ENCODE results near the gene KRT77. TPM values are rescaled to one million over a fixed set of nuclear protein-coding genes. Genes with fewer than 3 reads are reported as not detected.

KRT77 gene
- total RNA-seq, 2 donors from 2014 or later = not detected

GRCh38 chr12:52708010-52708409 is 4.7 kb upstream of the KRT77 start:
- H3K4me1 Mint-ChIP-seq = peaks cover 4% of the 10 kb centered on the region
- Histone ChIP-seq H3K4me3 (ENCODE audit: low read length) (no peak overlapping the region), H3K36me3 (ENCODE audit: control insufficient read depth, insufficient read depth, low read length) (no peaks in the 10 kb centered on the region), H3K4me1 (ENCODE audit: control insufficient read depth, insufficient read depth, low read length) (no peaks in the 10 kb centered on the region), H3K9me3 (ENCODE audit: control insufficient read depth, low read length) (no peaks in the 10 kb centered on the region), H3K9ac (ENCODE audit: extremely low read depth, low read length, poor library complexity, severe bottlenecking) (no peak overlapping the region), H3K27me3 (ENCODE audit: control insufficient read depth, insufficient read depth, low read length, poor library complexity, severe bottlenecking) (peaks cover 20% of the 10 kb centered on the region), H3K27ac (ENCODE audit: low read depth, low read length) (no peak overlapping the region)
- DNase-seq = no peak
- H3K27ac Mint-ChIP-seq = no peak overlapping the region
- no peak overlapping the region for H3K4me3 Mint-ChIP-seq
- TF ChIP-seq CTCF (conservative IDR thresholded peaks at IDR 0.05) = no peak
- peaks cover 27% of the 10 kb centered on the region for H3K27me3 Mint-ChIP-seq (ENCODE audit: insufficient read depth)
- H3K9me3 Mint-ChIP-seq = no peaks in the 10 kb centered on the region
- no peaks in the 10 kb centered on the region for H3K36me3 Mint-ChIP-seq (ENCODE audit: low read depth)
- 49 to 74% methylated on average over 2 to 4 of the region's 4 CpGs for WGBS, 2 experiments (ENCODE audit: insufficient coverage in 1 of 2, insufficient read length in 1 of 2)

GRCh38 chr12:52704464-52704863 is 1.1 kb upstream of the KRT77 start:
- WGBS, 2 experiments (ENCODE audit: insufficient coverage in 1 of 2, insufficient read length in 1 of 2) = 88 to 94% methylated on average over 6 to 7 of the region's 7 CpGs
- Histone ChIP-seq H3K4me1 (ENCODE audit: control insufficient read depth, insufficient read depth, low read length) (no peaks in the 10 kb centered on the region), H3K4me3 (ENCODE audit: low read length) (no peak overlapping the region), H3K27me3 (ENCODE audit: control insufficient read depth, insufficient read depth, low read length, poor library complexity, severe bottlenecking) (peaks cover 31% of the 10 kb centered on the region), H3K36me3 (ENCODE audit: control insufficient read depth, insufficient read depth, low read length) (no peaks in the 10 kb centered on the region), H3K9ac (ENCODE audit: extremely low read depth, low read length, poor library complexity, severe bottlenecking) (no peak overlapping the region), H3K27ac (ENCODE audit: low read depth, low read length) (no peak overlapping the region), H3K9me3 (ENCODE audit: control insufficient read depth, low read length) (no peaks in the 10 kb centered on the region)
- DNase-seq = no peak
- Mint-ChIP-seq H3K4me1 (peaks cover 2% of the 10 kb centered on the region), H3K27ac (no peak overlapping the region), H3K27me3 (ENCODE audit: insufficient read depth) (peaks cover 20% of the 10 kb centered on the region), H3K36me3 (ENCODE audit: low read depth) (no peaks in the 10 kb centered on the region), H3K4me3 (no peak overlapping the region), H3K9me3 (no peaks in the 10 kb centered on the region)
- TF ChIP-seq CTCF (conservative IDR thresholded peaks at IDR 0.05) = no peak

GRCh38 chr12:52703878-52704277 is 554 bp upstream of the KRT77 start:
- 90% methylated on average over 1 of the region's 1 CpG; no CpG with 5 or more reads in 1 of the 2 experiments for WGBS, 2 experiments (ENCODE audit: insufficient coverage in 1 of 2, insufficient read length in 1 of 2)
- no peak for TF ChIP-seq CTCF (conservative IDR thresholded peaks at IDR 0.05)

More at GRCh38 chr12:52703878-52704277, 554 bp upstream of the KRT77 start:
- H3K36me3 ChIP-seq (ENCODE audit: control insufficient read depth, insufficient read depth, low read length) = no peaks in the 10 kb centered on the region
- Mint-ChIP-seq H3K27ac (no peak overlapping the region), H3K4me3 (no peak overlapping the region), H3K9me3 (no peaks in the 10 kb centered on the region), H3K4me1 (peaks cover 8% of the 10 kb centered on the region), H3K36me3 (ENCODE audit: low read depth) (no peaks in the 10 kb centered on the region), H3K27me3 (ENCODE audit: insufficient read depth) (peaks cover 17% of the 10 kb centered on the region)
- peaks cover 6% of the 10 kb centered on the region for H3K4me1 ChIP-seq (ENCODE audit: control insufficient read depth, insufficient read depth, low read length)
- no peak overlapping the region for H3K4me3 ChIP-seq (ENCODE audit: low read length)
- H3K9me3 ChIP-seq (ENCODE audit: control insufficient read depth, low read length) = no peaks in the 10 kb centered on the region
- H3K27me3 ChIP-seq (ENCODE audit: control insufficient read depth, insufficient read depth, low read length, poor library complexity, severe bottlenecking) = peaks cover 31% of the 10 kb centered on the region
- no peak for DNase-seq
- no peak overlapping the region for H3K27ac ChIP-seq (ENCODE audit: low read depth, low read length)
- no peak overlapping the region for H3K9ac ChIP-seq (ENCODE audit: extremely low read depth, low read length, poor library complexity, severe bottlenecking)
